Motor neuron (in vitro differentiated cells): ENCODE data around the gene IRX3. TPM values are rescaled to one million over a fixed set of nuclear protein-coding genes. Genes with fewer than 3 reads are reported as not detected.

Experiments used
- ATAC-seq, 8 experiments: fragments of 200-7000 bp; cut with Tn5 transposase; replicated peaks in 6 of 8; 2 replicates each; pipeline ENCODE4 v1.8.0; 2021; ENCODE audit warnings: mild to moderate bottlenecking in 8 of 8, moderate library complexity in 8 of 8
- H3K27ac ChIP-seq, 2 donors: fragments of 250-450 bp; sonication (Bioruptor Pico); 2 replicates each; pipeline ENCODE4 v1.9.0; 2021; ENCODE audit warnings: antibody characterized with exemption in 2 of 2, mild to moderate bottlenecking in 2 of 2, moderate library complexity in 1 of 2
- H3K4me1 ChIP-seq, 2 donors: fragments of 250-450 bp; sonication (Bioruptor Pico); replicated peaks in 1 of 2; 2 replicates each; pipeline ENCODE4 v1.6.1; 2021; ENCODE audit warnings: antibody characterized with exemption in 2 of 2, mild to moderate bottlenecking in 2 of 2, moderate library complexity in 1 of 2
- H3K4me3 ChIP-seq, 5 donors: fragments of 250-450 bp; sonication (Bioruptor Pico); 2 replicates each; pipeline ENCODE4 v1.9.0; 2021; ENCODE audit warnings: antibody characterized with exemption in 5 of 5, mild to moderate bottlenecking in 5 of 5, moderate library complexity in 4 of 5
- WGBS, 10 experiments: fragments of 450-650 bp; shearing (Covaris generic); methylation state at CpG; one replicate each; pipeline ENCODE4 v1.0.0; 2022; 5-methylcytosine and 5-hydroxymethylcytosine counted together
- in situ Hi-C, 9 experiments: fragments of 400-800 bp; cut with MboI; loops; one replicate each; pipeline ENCODE4 v1.15.0; 2021; ENCODE audit warnings: low sequenced_read_pairs in 9 of 9, low pct_unique_long_range_greater_than_20kb in 2 of 9; ENCODE audit not compliant: unreplicated experiment in 9 of 9
- total RNA-seq, 8 experiments: library from RNA; unstranded; fragments of 300-600 nt; gene quantifications; 2 replicates each; pipeline versions ENCODE4 v1.2.3 to v1.2.4, GENCODE V29; 2022

Gene IRX3
- total RNA-seq, 8 experiments from 2014 or later = 1.1 to 42.1 (median 13.0) TPM

DNA sequence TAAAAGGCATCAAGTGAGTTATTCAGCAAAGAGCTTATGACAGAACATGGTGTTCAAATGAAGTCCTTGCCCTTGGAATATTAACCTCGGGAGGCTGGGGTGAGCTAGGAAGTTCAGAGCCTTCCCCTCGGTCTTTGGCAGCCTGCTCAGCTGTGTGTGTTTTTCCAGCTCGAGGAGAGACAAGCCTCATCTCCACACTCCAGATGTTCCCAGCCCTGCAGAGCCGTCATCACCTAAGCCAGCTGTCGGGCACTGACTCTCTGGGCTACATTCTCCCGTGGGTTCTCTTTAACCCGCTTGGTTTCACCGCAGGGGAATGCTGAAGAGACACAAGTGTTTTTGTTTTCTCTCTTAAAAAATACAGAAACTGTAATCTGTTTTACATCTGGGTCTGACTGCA is 47.1 kb downstream of the IRX3 start:
- Histone ChIP-seq H3K27ac (no peak overlapping the region), H3K4me1 (peaks cover 19 to 30% of the 10 kb centered on the region in 2 donors), H3K4me3 (no peak overlapping the region)
- 0 to 80% (median 40%) methylated on average over 1 to 6 of the region's 8 CpGs; no CpG with 5 or more reads in 3 of the 10 experiments for WGBS, 10 experiments
- ATAC-seq = no peak
- in situ Hi-C loops = no loop called here

DNA sequence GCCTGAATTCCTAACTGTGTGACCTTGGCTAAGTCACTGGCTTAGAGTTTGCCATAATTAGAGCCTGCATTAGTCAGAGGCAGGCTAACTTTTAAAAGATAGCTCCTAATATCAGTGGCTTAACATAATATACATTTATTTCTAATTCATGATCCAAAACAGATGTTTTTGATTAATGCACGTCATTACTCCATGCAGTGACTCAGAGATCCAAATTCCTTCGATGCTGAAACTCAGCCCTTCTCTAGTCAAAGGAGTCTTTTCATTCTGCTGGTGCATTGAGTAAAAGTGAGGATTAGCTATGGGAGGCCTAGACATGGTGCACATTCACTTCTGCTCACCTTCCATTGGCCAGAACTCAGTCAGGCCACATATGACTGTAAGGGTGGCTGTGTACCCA is 49.8 kb downstream of the IRX3 start:
- Histone ChIP-seq H3K4me3 (no peak overlapping the region), H3K27ac (no peak overlapping the region), H3K4me1 (peaks cover 17 to 19% of the 10 kb centered on the region in 2 donors)
- ATAC-seq = peak in 2 of 8 experiments; percentile 35 to 71
- in situ Hi-C loops = no loop called here
- 0 to 100% (median 84%) methylated on average over 1 to 2 of the region's 2 CpGs; no CpG with 5 or more reads in 4 of the 10 experiments for WGBS, 10 experiments

DNA sequence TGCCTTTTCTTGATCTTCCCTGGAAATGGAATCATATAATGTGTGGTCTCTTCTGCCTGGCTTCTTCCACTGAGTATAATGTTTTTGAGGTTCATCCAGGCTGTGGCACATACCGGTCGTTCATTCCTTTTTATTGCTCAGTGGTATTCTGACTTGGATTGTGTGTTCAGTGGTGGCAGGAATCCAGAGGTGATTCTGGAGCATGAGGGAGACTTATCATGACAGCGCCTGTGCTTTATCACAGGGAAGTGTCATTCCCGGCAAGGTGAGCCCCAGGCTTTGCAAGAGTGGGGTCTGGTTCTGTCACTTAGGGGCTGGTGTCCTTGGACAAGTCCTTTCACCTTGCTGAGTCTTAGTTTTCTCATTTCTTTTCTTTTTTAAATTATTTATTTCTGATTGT is 53.0 kb downstream of the IRX3 start:
- no peak overlapping the region for H3K4me3 ChIP-seq
- no peak for ATAC-seq
- 34 to 100% (median 91%) methylated on average over 1 to 4 of the region's 4 CpGs; no CpG with 5 or more reads in 2 of the 10 experiments for WGBS, 10 experiments
- peaks cover 0 to 2% of the 10 kb centered on the region in 2 donors for H3K4me1 ChIP-seq
- in situ Hi-C loops = no loop called here
- no peak overlapping the region for H3K27ac ChIP-seq
